ENCODE data around the gene SYTL5. TPM values are rescaled to one million over a fixed set of nuclear protein-coding genes. Genes with fewer than 3 reads are reported as not detected.

The SYTL5 gene
- polyA plus RNA-seq, 1 donor (not counting 4 experiments of a cell fraction or from before 2014, with no cell fraction given): 0.09 TPM

DNA sequence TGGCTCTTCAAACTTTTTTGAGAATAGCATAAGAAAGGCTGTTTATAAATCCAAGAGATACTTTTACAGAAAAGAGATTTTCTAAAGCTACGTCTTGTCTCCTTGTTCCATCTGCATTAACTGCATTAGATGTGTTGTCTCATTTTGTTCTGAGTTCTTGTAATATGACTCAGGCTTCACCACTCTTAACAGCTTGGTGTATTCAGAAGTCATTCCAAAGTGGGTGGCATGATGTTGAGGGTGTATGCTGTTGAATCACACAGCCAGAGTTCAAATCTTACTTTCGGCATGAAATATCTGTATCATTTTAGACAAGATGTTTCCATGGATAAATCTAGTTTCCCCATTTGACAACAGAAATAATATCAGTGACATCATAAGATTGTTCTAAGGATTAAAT is 30.1 kb downstream of the SYTL5 start:
- Histone ChIP-seq H3K79me2 (ENCODE audit: control insufficient read depth, insufficient read depth, low read length) (no peaks in the 10 kb centered on the region), H4K20me1 (ENCODE audit: control insufficient read depth, extremely low read depth, insufficient read depth, low read length) (no peaks in the 10 kb centered on the region), H3K9me3 (ENCODE audit: control insufficient read depth, low read depth, low read length) (no peaks in the 10 kb centered on the region), H3K27me3 (ENCODE audit: control insufficient read depth, extremely low read depth, insufficient read depth, low read length) (no peaks in the 10 kb centered on the region), H3K9ac (ENCODE audit: control insufficient read depth, extremely low read depth, insufficient read depth, low read length) (no peak overlapping the region), H3K27ac (ENCODE audit: control insufficient read depth, insufficient read depth, low read length) (no peak overlapping the region), H3K4me1 (ENCODE audit: control insufficient read depth, extremely low read depth, insufficient read depth, low read length) (no peaks in the 10 kb centered on the region), H3K4me3 (ENCODE audit: control insufficient read depth in 2 of 3, extremely low read depth in 1 of 3, insufficient read depth in 2 of 3, low read depth in 1 of 3, low read length in 3 of 3) (no peak overlapping the region), H3K9me1 (ENCODE audit: control insufficient read depth, extremely low read depth, insufficient read depth, low read length) (no peaks in the 10 kb centered on the region), H3K4me2 (ENCODE audit: control insufficient read depth, extremely low read depth, insufficient read depth, low read depth, low read length) (no peak overlapping the region), H2AFZ (ENCODE audit: control insufficient read depth, low read length) (no peak overlapping the region), H3K36me3 (ENCODE audit: control insufficient read depth in 2 of 2, extremely low read depth in 1 of 2, insufficient read depth in 2 of 2, low read length in 2 of 2) (no peaks in the 10 kb centered on the region)
- no peak for DNase-seq (ENCODE audit: low read depth, low spot score)
- no peak for TF ChIP-seq EZH2 (IDR thresholded peaks at IDR 0.05; ENCODE audit: low read length)
- TF ChIP-seq, protein P1, sequence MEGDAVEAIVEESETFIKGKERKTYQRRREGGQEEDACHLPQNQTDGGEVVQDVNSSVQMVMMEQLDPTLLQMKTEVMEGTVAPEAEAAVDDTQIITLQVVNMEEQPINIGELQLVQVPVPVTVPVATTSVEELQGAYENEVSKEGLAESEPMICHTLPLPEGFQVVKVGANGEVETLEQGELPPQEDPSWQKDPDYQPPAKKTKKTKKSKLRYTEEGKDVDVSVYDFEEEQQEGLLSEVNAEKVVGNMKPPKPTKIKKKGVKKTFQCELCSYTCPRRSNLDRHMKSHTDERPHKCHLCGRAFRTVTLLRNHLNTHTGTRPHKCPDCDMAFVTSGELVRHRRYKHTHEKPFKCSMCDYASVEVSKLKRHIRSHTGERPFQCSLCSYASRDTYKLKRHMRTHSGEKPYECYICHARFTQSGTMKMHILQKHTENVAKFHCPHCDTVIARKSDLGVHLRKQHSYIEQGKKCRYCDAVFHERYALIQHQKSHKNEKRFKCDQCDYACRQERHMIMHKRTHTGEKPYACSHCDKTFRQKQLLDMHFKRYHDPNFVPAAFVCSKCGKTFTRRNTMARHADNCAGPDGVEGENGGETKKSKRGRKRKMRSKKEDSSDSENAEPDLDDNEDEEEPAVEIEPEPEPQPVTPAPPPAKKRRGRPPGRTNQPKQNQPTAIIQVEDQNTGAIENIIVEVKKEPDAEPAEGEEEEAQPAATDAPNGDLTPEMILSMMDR (optimal IDR thresholded peaks at IDR 0.05 in 1 of 3, IDR thresholded peaks at IDR 0.05 in 1 of 3, conservative IDR thresholded peaks at IDR 0.05 in 1 of 3; ENCODE audit: extremely low read depth in 1 of 3, insufficient read depth in 2 of 3, low read length in 3 of 3): no peak
- dilution Hi-C loops (cut with MboI; ENCODE audit: extremely low pct_ligation_motif_present, low sequenced_read_pairs): no loop called here
- no peak for FAIRE-seq

DNA sequence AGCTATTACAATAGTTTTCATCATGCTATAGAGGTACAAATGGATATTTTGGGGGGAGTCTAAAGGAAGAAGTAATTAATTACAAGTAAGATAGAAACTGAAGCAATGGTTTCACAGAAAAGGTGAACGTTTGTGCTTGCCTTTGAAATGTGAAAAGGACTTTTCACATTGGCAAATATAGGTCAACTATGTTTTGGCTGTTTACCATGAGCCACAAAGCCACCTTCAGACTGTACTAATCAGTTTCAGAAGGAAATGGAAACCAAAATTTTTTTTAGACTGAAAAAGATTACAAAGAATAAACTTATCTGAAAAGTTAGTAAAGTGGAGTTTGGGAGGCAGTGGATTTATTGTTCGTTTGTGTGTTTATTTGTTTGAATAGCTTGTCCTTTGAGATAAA is 32.1 kb downstream of the SYTL5 start:
- no peak overlapping the region for H3K4me2 ChIP-seq (ENCODE audit: control insufficient read depth, extremely low read depth, insufficient read depth, low read depth, low read length)
- no peaks in the 10 kb centered on the region for H3K9me1 ChIP-seq (ENCODE audit: control insufficient read depth, extremely low read depth, insufficient read depth, low read length)
- no peaks in the 10 kb centered on the region for H4K20me1 ChIP-seq (ENCODE audit: control insufficient read depth, extremely low read depth, insufficient read depth, low read length)
- no peaks in the 10 kb centered on the region for H3K4me1 ChIP-seq (ENCODE audit: control insufficient read depth, extremely low read depth, insufficient read depth, low read length)
- no peak for DNase-seq (ENCODE audit: low read depth, low spot score)
- TF ChIP-seq, protein P1 (optimal IDR thresholded peaks at IDR 0.05 in 1 of 3, IDR thresholded peaks at IDR 0.05 in 1 of 3, conservative IDR thresholded peaks at IDR 0.05 in 1 of 3; ENCODE audit: extremely low read depth in 1 of 3, insufficient read depth in 2 of 3, low read length in 3 of 3): no peak
- H3K27me3 ChIP-seq (ENCODE audit: control insufficient read depth, extremely low read depth, insufficient read depth, low read length): no peaks in the 10 kb centered on the region
- no peak overlapping the region for H2AFZ ChIP-seq (ENCODE audit: control insufficient read depth, low read length)
- H3K79me2 ChIP-seq (ENCODE audit: control insufficient read depth, insufficient read depth, low read length): no peaks in the 10 kb centered on the region
- H3K9ac ChIP-seq (ENCODE audit: control insufficient read depth, extremely low read depth, insufficient read depth, low read length): no peak overlapping the region
- H3K27ac ChIP-seq (ENCODE audit: control insufficient read depth, insufficient read depth, low read length): no peak overlapping the region
- no peak overlapping the region for H3K4me3 ChIP-seq (ENCODE audit: control insufficient read depth in 2 of 3, extremely low read depth in 1 of 3, insufficient read depth in 2 of 3, low read depth in 1 of 3, low read length in 3 of 3)
- no peaks in the 10 kb centered on the region for H3K9me3 ChIP-seq (ENCODE audit: control insufficient read depth, low read depth, low read length)
- dilution Hi-C loops (cut with MboI; ENCODE audit: extremely low pct_ligation_motif_present, low sequenced_read_pairs): no loop called here
- no peaks in the 10 kb centered on the region for H3K36me3 ChIP-seq (ENCODE audit: control insufficient read depth in 2 of 2, extremely low read depth in 1 of 2, insufficient read depth in 2 of 2, low read length in 2 of 2)
- FAIRE-seq: no peak
